ENCODE results near the gene AGAP5. TPM values are rescaled to one million over a fixed set of nuclear protein-coding genes. Genes with fewer than 3 reads are reported as not detected.
"Not testable (repeated sequence)": the region's sequence is repeated elsewhere in the genome, so short reads cannot be mapped to it uniquely, and the experiment has no call there.

AGAP5 gene
- total and polyA plus RNA-seq, 2 of the 13 experiments (the other 11 are each of a cell fraction or from before 2014, with no cell fraction given): 5.3 to 7.9 TPM

DNA sequence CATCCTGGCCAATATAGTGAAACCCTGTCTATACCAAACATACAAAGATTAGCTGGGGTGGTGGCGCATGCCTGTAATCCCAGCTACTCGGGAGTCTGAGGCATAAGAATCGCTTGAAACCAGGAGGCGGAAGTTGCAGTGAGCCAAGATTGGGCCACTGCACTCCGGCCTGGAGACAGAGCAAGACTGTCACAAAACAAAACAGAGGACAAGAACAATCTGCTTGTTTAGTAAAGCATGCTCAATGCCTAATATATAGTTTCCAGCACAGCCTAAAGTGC is 44.5 kb upstream of the AGAP5 start:
- DNase-seq (ENCODE audit: low spot score) (no peak), FAIRE-seq (no peak), ATAC-seq (no peak)
- TF ChIP-seq ATF2 (CRISPR knock-in tag; IDR thresholded peaks at IDR 0.05) (no peak), ZMYM4 (CRISPR knock-in tag; IDR thresholded peaks at IDR 0.05) (no peak), HDAC6 (IDR thresholded peaks at IDR 0.05; ENCODE audit: low read depth, low read length) (no peak), HOXA3 (CRISPR knock-in tag; IDR thresholded peaks at IDR 0.05) (no peak), ETV5 (CRISPR knock-in tag; IDR thresholded peaks at IDR 0.05; ENCODE audit: borderline replicate concordance) (no peak), POLR2AphosphoS5 (IDR thresholded peaks at IDR 0.05; ENCODE audit: low read depth, low read length) (0 out of 2 replicates have a peak, but pooled peaks have one; percentile 8), SRSF9 (IDR thresholded peaks at IDR 0.05; ENCODE audit: borderline replicate concordance, insufficient read depth, low read depth, low read length, poor library complexity, severe bottlenecking) (no peak), ZNF768 (CRISPR knock-in tag; IDR thresholded peaks at IDR 0.05) (0 out of 2 replicates have a peak, but pooled peaks have one; percentile 22), MYNN (CRISPR knock-in tag; IDR thresholded peaks at IDR 0.05; ENCODE audit: low read depth) (no peak)
- TF ChIP-seq, protein P1, sequence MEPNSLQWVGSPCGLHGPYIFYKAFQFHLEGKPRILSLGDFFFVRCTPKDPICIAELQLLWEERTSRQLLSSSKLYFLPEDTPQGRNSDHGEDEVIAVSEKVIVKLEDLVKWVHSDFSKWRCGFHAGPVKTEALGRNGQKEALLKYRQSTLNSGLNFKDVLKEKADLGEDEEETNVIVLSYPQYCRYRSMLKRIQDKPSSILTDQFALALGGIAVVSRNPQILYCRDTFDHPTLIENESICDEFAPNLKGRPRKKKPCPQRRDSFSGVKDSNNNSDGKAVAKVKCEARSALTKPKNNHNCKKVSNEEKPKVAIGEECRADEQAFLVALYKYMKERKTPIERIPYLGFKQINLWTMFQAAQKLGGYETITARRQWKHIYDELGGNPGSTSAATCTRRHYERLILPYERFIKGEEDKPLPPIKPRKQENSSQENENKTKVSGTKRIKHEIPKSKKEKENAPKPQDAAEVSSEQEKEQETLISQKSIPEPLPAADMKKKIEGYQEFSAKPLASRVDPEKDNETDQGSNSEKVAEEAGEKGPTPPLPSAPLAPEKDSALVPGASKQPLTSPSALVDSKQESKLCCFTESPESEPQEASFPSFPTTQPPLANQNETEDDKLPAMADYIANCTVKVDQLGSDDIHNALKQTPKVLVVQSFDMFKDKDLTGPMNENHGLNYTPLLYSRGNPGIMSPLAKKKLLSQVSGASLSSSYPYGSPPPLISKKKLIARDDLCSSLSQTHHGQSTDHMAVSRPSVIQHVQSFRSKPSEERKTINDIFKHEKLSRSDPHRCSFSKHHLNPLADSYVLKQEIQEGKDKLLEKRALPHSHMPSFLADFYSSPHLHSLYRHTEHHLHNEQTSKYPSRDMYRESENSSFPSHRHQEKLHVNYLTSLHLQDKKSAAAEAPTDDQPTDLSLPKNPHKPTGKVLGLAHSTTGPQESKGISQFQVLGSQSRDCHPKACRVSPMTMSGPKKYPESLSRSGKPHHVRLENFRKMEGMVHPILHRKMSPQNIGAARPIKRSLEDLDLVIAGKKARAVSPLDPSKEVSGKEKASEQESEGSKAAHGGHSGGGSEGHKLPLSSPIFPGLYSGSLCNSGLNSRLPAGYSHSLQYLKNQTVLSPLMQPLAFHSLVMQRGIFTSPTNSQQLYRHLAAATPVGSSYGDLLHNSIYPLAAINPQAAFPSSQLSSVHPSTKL (CRISPR knock-in tag; IDR thresholded peaks at IDR 0.05): no peak
- in situ Hi-C loops (cut with HindIII; ENCODE audit: extremely low pct_ligation_motif_present, low pct_unique_long_range_greater_than_20kb): no loop called here
- BruUV-seq (replicated peaks): no TSS peak
- intact Hi-C loops (cut with micrococcal nuclease; ENCODE audit: unreplicated experiment): no loop called here
- H2AFZ ChIP-seq (ENCODE audit: low read length): no peak overlapping the region
- no peak overlapping the region for H3K9ac ChIP-seq (ENCODE audit: insufficient read depth, low read depth, low read length)
- H3K27ac ChIP-seq (ENCODE audit: extremely low read length, insufficient read depth, low read length): no peak overlapping the region
- ChIA-PET POLR2A (interaction anchor here (1.7 to 5.4 kb wide), 3 partner anchors 12 to 98 kb away, joined by 7 to 85 read pairs (median 15); no protein-coding TSS in a partner anchor), CTCF (ENCODE audit: low intra/inter-chr PET ratio, low total read pairs) (no interaction called here)
- 100% methylated on average over 5 of the region's 5 CpGs for WGBS (ENCODE audit: low lambda C conversion rate)
- H3K4me3 ChIP-seq (replicated peaks in 1 of 3; ENCODE audit: insufficient read depth in 1 of 3, low read depth in 2 of 3, low read length in 3 of 3): no peak overlapping the region
- peaks cover 1 to 14% of the 10 kb centered on the region in 2 experiments; a peak in 2 of 5 replicates for H3K36me3 ChIP-seq (replicated peaks in 1 of 2; ENCODE audit: control insufficient read depth in 1 of 2, insufficient read depth in 2 of 2, low read length in 2 of 2)
- 0 out of 2 replicates have a peak overlapping the region, but pooled peaks have one; percentile 72 for H3K4me2 ChIP-seq (ENCODE audit: low read depth, low read length)
- no peaks in the 10 kb centered on the region for H4K20me1 ChIP-seq (ENCODE audit: insufficient read depth, low read length)
- peaks cover 40% of the 10 kb centered on the region for H3K79me2 ChIP-seq (ENCODE audit: insufficient read depth, low read length)
- H3K4me1 ChIP-seq (ENCODE audit: insufficient read depth, low read length): peaks cover 35% of the 10 kb centered on the region
- H3K9me3 ChIP-seq (ENCODE audit: low read length): no peaks in the 10 kb centered on the region
- H3K27me3 ChIP-seq (ENCODE audit: control insufficient read depth in 1 of 2, insufficient read depth in 2 of 2, low read length in 2 of 2): no peaks in the 10 kb centered on the region; a peak in 1 of 5 replicates

- DNase-seq (ENCODE audit: low spot score); H3K27ac ChIP-seq (ENCODE audit: extremely low read length, insufficient read depth, low read length); H3K27me3 ChIP-seq (ENCODE audit: control insufficient read depth in 1 of 2, insufficient read depth in 2 of 2, low read length in 2 of 2); in situ Hi-C loops (cut with HindIII; ENCODE audit: extremely low pct_ligation_motif_present, low pct_unique_long_range_greater_than_20kb); CTCF ChIA-PET (ENCODE audit: low intra/inter-chr PET ratio, low total read pairs); ATAC-seq; H3K4me3 ChIP-seq (replicated peaks in 1 of 3; ENCODE audit: insufficient read depth in 1 of 3, low read depth in 2 of 3, low read length in 3 of 3); H3K36me3 ChIP-seq (replicated peaks in 1 of 2; ENCODE audit: control insufficient read depth in 1 of 2, insufficient read depth in 2 of 2, low read length in 2 of 2); H3K9me3 ChIP-seq (ENCODE audit: low read length); H4K20me1 ChIP-seq (ENCODE audit: insufficient read depth, low read length); H2AFZ ChIP-seq (ENCODE audit: low read length); intact Hi-C loops (cut with micrococcal nuclease; ENCODE audit: unreplicated experiment); BruUV-seq (replicated peaks); H3K9ac ChIP-seq (ENCODE audit: insufficient read depth, low read depth, low read length); H3K4me2 ChIP-seq (ENCODE audit: low read depth, low read length); FAIRE-seq: not testable (repeated sequence)
- Histone ChIP-seq H3K4me1 (ENCODE audit: insufficient read depth, low read length) (peaks cover 23% of the 10 kb centered on the region), H3K79me2 (ENCODE audit: insufficient read depth, low read length) (peaks cover 29% of the 10 kb centered on the region)
- WGBS (ENCODE audit: low lambda C conversion rate): 95% methylated on average over 16 of the region's 18 CpGs
- POLR2A ChIA-PET: interaction anchor here (0.9 to 5.4 kb wide), 3 partner anchors 10 to 45 kb away, joined by 3 to 85 read pairs (median 4); partner anchors contain the start of gene ZSWIM8
These were observed 42.8 kb upstream of the AGAP5 start for GRCh38 chr10:73740501-73741254.

Data from HepG2 (cell line).